HuH-7.5 (cell line): ENCODE results near the gene ACTN4.
"Not testable (repeated sequence)": the region's sequence is repeated elsewhere in the genome, so short reads cannot be mapped to it uniquely, and the experiment has no call there.

Source experiments
- DNase-seq: peaks from one replicate; pipeline ENCODE4 v3.0.0; 2011; ENCODE audit warnings: low spot score

ACTN4 gene

GRCh38 chr19:38769635-38770211 lies 122.3 kb downstream of the ACTN4 start:
- DNase-seq: no peak

GRCh38 chr19:38770228-38770948 lies 122.9 kb downstream of the ACTN4 start:
- not testable (repeated sequence) for DNase-seq

GRCh38 chr19:38770949-38771275 lies 123.5 kb downstream of the ACTN4 start:
- DNase-seq: not testable (repeated sequence)

GRCh38 chr19:38771569-38771968 lies 124.1 kb downstream of the ACTN4 start:
- not testable (repeated sequence) for DNase-seq

GRCh38 chr19:38773469-38774177 lies 126.2 kb downstream of the ACTN4 start, which contains the start of gene LGALS7:
LGALS7 (minus strand) TSS chr19:38773517; CDS start chr19:38773492, 25 bp downstream.
- DNase-seq: no peak

- no peak for DNase-seq
These were observed 126.9 kb downstream of the ACTN4 start for GRCh38 chr19:38774181-38774950.

- no peak for DNase-seq
These were observed 131.3 kb downstream of the ACTN4 start for GRCh38 chr19:38778733-38779132.

GRCh38 chr19:38780443-38780842 lies 133.0 kb downstream of the ACTN4 start:
- DNase-seq: no peak

- no peak for DNase-seq
These were observed 133.6 kb downstream of the ACTN4 start for GRCh38 chr19:38781058-38781457.
